H9 (cell line): ENCODE data around the gene ZNF622. TPM values are rescaled to one million over a fixed set of nuclear protein-coding genes. Genes with fewer than 3 reads are reported as not detected.

Experiments
- DNase-seq: peaks from one replicate; pipeline ENCODE4 v3.0.0-alpha.2; 2017
- H2AFZ ChIP-seq: one replicate; pipeline ENCODE4 v1.6.1; 2013; ENCODE audit warnings: mild to moderate bottlenecking, low read length, control low read depth, moderate library complexity
- H2AK5ac ChIP-seq: 2 replicates; pipeline ENCODE4 v1.6.1; 2013; ENCODE audit warnings: low read length, control low read depth, mixed read lengths; ENCODE audit not compliant: insufficient read length
- H2BK120ac ChIP-seq: one replicate; pipeline ENCODE4 v1.6.1; 2013; ENCODE audit warnings: low read depth, mild to moderate bottlenecking, low read length, control low read depth, inconsistent platforms; ENCODE audit not compliant: poor library complexity, severe bottlenecking
- H2BK12ac ChIP-seq: 2 replicates; pipeline ENCODE4 v1.6.1; 2013; ENCODE audit warnings: low read length, control low read depth, mixed read lengths, low read depth; ENCODE audit not compliant: insufficient read length
- H2BK15ac ChIP-seq: 2 replicates; pipeline ENCODE4 v1.6.1; 2013; ENCODE audit warnings: low read depth, low read length, control low read depth
- H2BK20ac ChIP-seq: one replicate; pipeline ENCODE4 v1.6.1; 2013; ENCODE audit warnings: low read depth, mild to moderate bottlenecking, low read length, control low read depth, inconsistent platforms; ENCODE audit not compliant: poor library complexity, severe bottlenecking
- H2BK5ac ChIP-seq: 2 replicates; pipeline ENCODE4 v1.6.1; 2013; ENCODE audit warnings: low read length, control low read depth, mixed read lengths; ENCODE audit not compliant: insufficient read length
- H3K14ac ChIP-seq: 2 replicates; pipeline ENCODE4 v1.6.1; 2013; ENCODE audit warnings: low read length, control low read depth; ENCODE audit not compliant: insufficient read depth
- H3K18ac ChIP-seq: 2 replicates; pipeline ENCODE4 v1.6.1; 2013; ENCODE audit warnings: low read depth, mild to moderate bottlenecking, mixed read lengths, low read length, control low read depth; ENCODE audit not compliant: insufficient read length
- H3K23ac ChIP-seq: 2 replicates; pipeline ENCODE4 v1.6.1; 2013; ENCODE audit warnings: low read length, control low read depth, mixed read lengths, low read depth; ENCODE audit not compliant: insufficient read length
- H3K23me2 ChIP-seq: 2 replicates; pipeline ENCODE4 v1.6.1; 2013; ENCODE audit warnings: low read depth, mild to moderate bottlenecking, mixed read lengths, low read length, control low read depth; ENCODE audit not compliant: insufficient read length, poor library complexity, severe bottlenecking
- H3K27ac ChIP-seq: 2 replicates; pipeline ENCODE4 v1.5.1; 2013; ENCODE audit warnings: low read length, control low read depth, mixed read lengths, low read depth; ENCODE audit not compliant: insufficient read length
- H3K27me3 ChIP-seq: 2 replicates; pipeline ENCODE4 v1.6.1; 2013; ENCODE audit warnings: low read length, control low read depth, inconsistent platforms; ENCODE audit not compliant: insufficient read depth
- H3K4ac ChIP-seq: 2 replicates; pipeline ENCODE4 v1.6.1; 2013; ENCODE audit warnings: low read depth, mild to moderate bottlenecking, control low read depth, inconsistent platforms, low read length, moderate library complexity
- H3K4me1 ChIP-seq: 2 replicates; pipeline ENCODE4 v1.6.1; 2013; ENCODE audit warnings: low read length, control low read depth, inconsistent platforms; ENCODE audit not compliant: insufficient read depth
- H3K4me2 ChIP-seq: 2 replicates; pipeline ENCODE4 v1.6.1; 2013; ENCODE audit warnings: low read length, control low read depth, mixed read lengths; ENCODE audit not compliant: insufficient read length, insufficient read depth
- H3K56ac ChIP-seq: 2 replicates; pipeline ENCODE4 v1.6.1; 2013; ENCODE audit warnings: low read depth, mild to moderate bottlenecking, mixed read lengths, low read length, control low read depth; ENCODE audit not compliant: insufficient read length
- H3K79me1 ChIP-seq: 2 replicates; pipeline ENCODE4 v1.6.1; 2013; ENCODE audit warnings: low read depth, mild to moderate bottlenecking, moderate library complexity, low read length, control low read depth, inconsistent platforms; ENCODE audit not compliant: insufficient read depth, poor library complexity, severe bottlenecking
- H3K79me2 ChIP-seq: 2 replicates; pipeline ENCODE4 v1.6.1; 2013; ENCODE audit warnings: low read length, control low read depth, inconsistent platforms; ENCODE audit not compliant: insufficient read depth
- H3K9ac ChIP-seq: 2 replicates; pipeline ENCODE4 v1.6.1; 2013; ENCODE audit warnings: low read length, control low read depth, mixed read lengths; ENCODE audit not compliant: insufficient read length; ENCODE audit errors: extremely low read depth
- H3K9me3 ChIP-seq: one replicate; pipeline ENCODE4 v1.6.1; 2013; ENCODE audit warnings: low read depth, low read length, inconsistent platforms; ENCODE audit not compliant: control insufficient read depth
- H3T11ph ChIP-seq: one replicate; pipeline ENCODE4 v1.6.1; 2013; ENCODE audit warnings: mild to moderate bottlenecking, low read length, control low read depth, inconsistent platforms
- H4K20me1 ChIP-seq: one replicate; pipeline ENCODE4 v1.6.1; 2013; ENCODE audit not compliant: control insufficient read depth, insufficient read length, insufficient read depth
- H4K5ac ChIP-seq: 2 replicates; pipeline ENCODE4 v1.6.1; 2013; ENCODE audit warnings: low read depth, mild to moderate bottlenecking, mixed read lengths, low read length, control low read depth; ENCODE audit not compliant: insufficient read length
- H4K8ac ChIP-seq: replicated peaks from 2 replicates; pipeline ENCODE4 v1.6.1; 2013; ENCODE audit warnings: low read length, control low read depth, mixed read lengths, low read depth; ENCODE audit not compliant: insufficient read length
- H4K91ac ChIP-seq: 2 replicates; pipeline ENCODE4 v1.6.1; 2013; ENCODE audit warnings: low read depth, mild to moderate bottlenecking, moderate library complexity, mixed read lengths, low read length, control low read depth; ENCODE audit not compliant: insufficient read length
- H3K27ac Mint-ChIP-seq, 3 experiments: 2 replicates in 2 of 3; 3 replicates in 1 of 3; pipeline ENCODE4 v1.8.0; 2020 to 2021; ENCODE audit warnings: mixed read lengths in 3 of 3, mild to moderate bottlenecking in 1 of 3, moderate library complexity in 1 of 3
- H3K27me3 Mint-ChIP-seq: 2 replicates; pipeline ENCODE4 v1.8.0; 2021; ENCODE audit warnings: low read depth, mild to moderate bottlenecking, moderate library complexity, mixed read lengths
- H3K36me3 Mint-ChIP-seq, 3 experiments: 2 replicates in 2 of 3; 3 replicates in 1 of 3; pipeline ENCODE4 v1.8.0; 2020 to 2021; ENCODE audit warnings: low read depth in 3 of 3, mixed read lengths in 3 of 3; ENCODE audit not compliant: insufficient read depth in 1 of 3
- H3K4me1 Mint-ChIP-seq, 2 experiments: 2 replicates each; pipeline ENCODE4 v1.8.0; 2020; ENCODE audit warnings: mixed read lengths in 2 of 2
- H3K4me3 Mint-ChIP-seq, 2 experiments: 2 replicates in 1 of 2; 3 replicates in 1 of 2; pipeline ENCODE4 v1.8.0; 2020 to 2021; ENCODE audit warnings: mild to moderate bottlenecking in 2 of 2, mixed read lengths in 2 of 2, moderate library complexity in 1 of 2
- H3K9me3 Mint-ChIP-seq, 2 experiments: 2 replicates in 1 of 2; 3 replicates in 1 of 2; pipeline ENCODE4 v1.8.0; 2020; ENCODE audit warnings: mild to moderate bottlenecking in 2 of 2, mixed read lengths in 2 of 2, moderate library complexity in 1 of 2
- CTCF ChIP-seq: fragments of 200-600 bp; sonication (generic); conservative IDR thresholded peaks from 3 replicates; pipeline ENCODE4 v1.8.0; 2021; ENCODE audit warnings: antibody characterized with exemption, mild to moderate bottlenecking
- WGBS: extraction: QIAGEN DNeasy Blood & Tissue Kit; methylation state at CpG from one replicate; pipeline ENCODE4 v1.1.7; 2013; ENCODE audit warnings: missing lambda C conversion rate, low lambda C conversion rate, mixed read lengths; ENCODE audit not compliant: insufficient read length; ENCODE audit errors: extremely low coverage; 5-methylcytosine and 5-hydroxymethylcytosine counted together
- total RNA-seq: library from RNA; stranded (reverse); gene quantifications from 2 replicates; pipeline ENCODE4 v1.2.1, GENCODE V29; 2021

ZNF622 gene
- total RNA-seq, 1 experiment from 2014 or later = 42.2 TPM

GRCh38 chr5:16430349-16431089 lies 35.1 kb downstream of the ZNF622 start:
- Histone ChIP-seq H2AK5ac (no peak overlapping the region), H3K14ac (no peak overlapping the region), H3K18ac (no peak overlapping the region), H3K56ac (no peak overlapping the region), H2BK12ac (no peak overlapping the region), H3K79me2 (no peaks in the 10 kb centered on the region), H3K9me3 (no peaks in the 10 kb centered on the region), H2AFZ (no peak overlapping the region), H2BK120ac (no peak overlapping the region), H2BK5ac (no peak overlapping the region), H4K91ac (no peak overlapping the region), H3K23me2 (no peaks in the 10 kb centered on the region), H4K20me1 (no peaks in the 10 kb centered on the region), H3K79me1 (no peaks in the 10 kb centered on the region), H3K27ac (no peak overlapping the region), H3T11ph (no peak overlapping the region), H2BK15ac (no peak overlapping the region), H3K27me3 (no peaks in the 10 kb centered on the region), H4K8ac (no peak overlapping the region), H3K9ac (no peak overlapping the region), H3K4ac (no peak overlapping the region), H4K5ac (no peak overlapping the region), H2BK20ac (no peak overlapping the region), H3K4me1 (peaks cover 14% of the 10 kb centered on the region; the same call in 1 of the 2 replicates), H3K23ac (no peak overlapping the region), H3K4me2 (no peak overlapping the region)
- peak overlapping the region in 2 of 3 experiments; percentile 61 to 87; a peak in 4 of 7 replicates for H3K27ac Mint-ChIP-seq
- no peak overlapping the region for H3K4me3 Mint-ChIP-seq
- no peak for DNase-seq
- no peaks in the 10 kb centered on the region for H3K9me3 Mint-ChIP-seq
- no peak for TF ChIP-seq CTCF
- H3K36me3 Mint-ChIP-seq = no peaks in the 10 kb centered on the region; a peak in 1 of 7 replicates
- peaks cover 43 to 46% of the 10 kb centered on the region in 2 experiments for H3K4me1 Mint-ChIP-seq
- H3K27me3 Mint-ChIP-seq = peaks cover 4% of the 10 kb centered on the region
- WGBS = no CpG with 5 or more reads among the region's 7 CpGs
